ENCODE measurements around the gene CNEP1R1. TPM values are rescaled to one million over a fixed set of nuclear protein-coding genes. Genes with fewer than 3 reads are reported as not detected.

Gene CNEP1R1
- total and polyA plus RNA-seq, 9 of the 15 experiments (the other 6 are each of a cell fraction or from before 2014, with no cell fraction given), result 7.6 to 20.1 (median 10.6) TPM

DNA sequence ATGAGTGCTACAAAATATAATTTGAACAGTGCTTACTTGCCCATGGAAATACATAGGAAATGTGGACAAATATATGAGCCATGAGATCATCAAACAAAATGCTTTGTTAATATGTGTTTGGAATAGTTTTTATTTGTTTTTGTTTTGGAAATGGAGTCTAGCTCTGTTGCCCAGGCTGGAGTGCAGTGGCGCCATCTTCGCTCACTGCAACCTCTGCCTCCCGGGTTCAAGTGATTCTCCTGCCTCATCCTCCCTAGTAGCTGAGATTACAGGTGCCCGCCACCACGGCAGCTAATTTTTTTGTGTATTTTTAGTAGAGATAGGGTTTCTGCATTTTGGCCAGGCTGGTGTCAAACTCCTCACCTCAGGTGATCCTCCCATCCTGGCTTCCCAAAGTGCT is 2.8 kb downstream of the CNEP1R1 start (continued):
- TF ChIP-seq, protein P1, sequence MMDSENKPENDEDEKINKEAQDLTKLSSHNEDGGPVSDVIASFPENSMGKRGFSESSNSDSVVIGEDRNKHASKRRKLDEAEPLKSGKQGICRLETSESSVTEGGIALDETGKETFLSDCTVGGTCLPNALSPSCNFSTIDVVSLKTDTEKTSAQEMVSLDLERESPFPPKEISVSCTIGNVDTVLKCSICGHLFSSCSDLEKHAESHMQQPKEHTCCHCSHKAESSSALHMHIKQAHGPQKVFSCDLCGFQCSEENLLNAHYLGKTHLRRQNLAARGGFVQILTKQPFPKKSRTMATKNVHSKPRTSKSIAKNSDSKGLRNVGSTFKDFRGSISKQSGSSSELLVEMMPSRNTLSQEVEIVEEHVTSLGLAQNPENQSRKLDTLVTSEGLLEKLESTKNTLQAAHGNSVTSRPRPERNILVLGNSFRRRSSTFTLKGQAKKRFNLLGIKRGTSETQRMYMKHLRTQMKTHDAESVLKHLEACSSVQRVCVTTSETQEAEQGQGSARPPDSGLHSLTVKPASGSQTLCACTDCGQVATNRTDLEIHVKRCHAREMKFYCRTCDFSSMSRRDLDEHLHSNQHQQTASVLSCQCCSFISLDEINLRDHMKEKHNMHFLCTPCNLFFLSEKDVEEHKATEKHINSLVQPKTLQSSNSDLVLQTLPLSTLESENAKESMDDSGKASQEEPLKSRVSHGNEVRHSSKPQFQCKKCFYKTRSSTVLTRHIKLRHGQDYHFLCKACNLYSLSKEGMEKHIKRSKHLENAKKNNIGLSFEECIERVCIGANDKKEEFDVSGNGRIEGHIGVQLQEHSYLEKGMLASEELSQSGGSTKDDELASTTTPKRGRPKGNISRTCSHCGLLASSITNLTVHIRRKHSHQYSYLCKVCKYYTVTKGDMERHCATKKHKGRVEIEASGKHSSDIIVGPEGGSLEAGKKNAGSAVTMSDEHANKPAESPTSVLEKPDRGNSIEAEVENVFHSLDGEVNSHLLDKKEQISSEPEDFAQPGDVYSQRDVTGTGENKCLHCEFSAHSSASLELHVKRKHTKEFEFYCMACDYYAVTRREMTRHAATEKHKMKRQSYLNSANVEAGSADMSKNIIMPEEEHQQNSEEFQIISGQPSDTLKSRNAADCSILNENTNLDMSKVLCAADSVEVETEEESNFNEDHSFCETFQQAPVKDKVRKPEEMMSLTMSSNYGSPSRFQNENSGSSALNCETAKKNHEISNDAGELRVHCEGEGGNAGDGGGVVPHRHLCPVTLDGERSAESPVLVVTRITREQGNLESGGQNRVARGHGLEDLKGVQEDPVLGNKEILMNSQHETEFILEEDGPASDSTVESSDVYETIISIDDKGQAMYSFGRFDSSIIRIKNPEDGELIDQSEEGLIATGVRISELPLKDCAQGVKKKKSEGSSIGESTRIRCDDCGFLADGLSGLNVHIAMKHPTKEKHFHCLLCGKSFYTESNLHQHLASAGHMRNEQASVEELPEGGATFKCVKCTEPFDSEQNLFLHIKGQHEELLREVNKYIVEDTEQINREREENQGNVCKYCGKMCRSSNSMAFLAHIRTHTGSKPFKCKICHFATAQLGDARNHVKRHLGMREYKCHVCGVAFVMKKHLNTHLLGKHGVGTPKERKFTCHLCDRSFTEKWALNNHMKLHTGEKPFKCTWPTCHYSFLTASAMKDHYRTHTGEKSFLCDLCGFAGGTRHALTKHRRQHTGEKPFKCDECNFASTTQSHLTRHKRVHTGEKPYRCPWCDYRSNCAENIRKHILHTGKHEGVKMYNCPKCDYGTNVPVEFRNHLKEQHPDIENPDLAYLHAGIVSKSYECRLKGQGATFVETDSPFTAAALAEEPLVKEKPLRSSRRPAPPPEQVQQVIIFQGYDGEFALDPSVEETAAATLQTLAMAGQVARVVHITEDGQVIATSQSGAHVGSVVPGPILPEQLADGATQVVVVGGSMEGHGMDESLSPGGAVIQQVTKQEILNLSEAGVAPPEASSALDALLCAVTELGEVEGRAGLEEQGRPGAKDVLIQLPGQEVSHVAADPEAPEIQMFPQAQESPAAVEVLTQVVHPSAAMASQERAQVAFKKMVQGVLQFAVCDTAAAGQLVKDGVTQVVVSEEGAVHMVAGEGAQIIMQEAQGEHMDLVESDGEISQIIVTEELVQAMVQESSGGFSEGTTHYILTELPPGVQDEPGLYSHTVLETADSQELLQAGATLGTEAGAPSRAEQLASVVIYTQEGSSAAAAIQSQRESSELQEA (IDR thresholded peaks at IDR 0.05; ENCODE audit: low read depth), result no peak
- TF ChIP-seq ZNF561 (CRISPR knock-in tag; conservative IDR thresholded peaks at IDR 0.05) (no peak), SP2 (IDR thresholded peaks at IDR 0.05; ENCODE audit: extremely low read depth, low read depth, low read length, poor library complexity, severe bottlenecking) (no peak), GTF2E2 (tag; IDR thresholded peaks at IDR 0.05) (no peak)
